Neural progenitor cell (in vitro differentiated cells): ENCODE results near the gene DOHH.

ENCODE experiments used
- CTCF ChIP-seq: fragments of 200-600 bp; sonication (generic); IDR thresholded peaks from 2 replicates; pipeline ENCODE4 v1.5.1; 2017; ENCODE audit warnings: antibody characterized with exemption, mild to moderate bottlenecking
- EZH2 ChIP-seq: fragments of 200-600 bp; sonication (generic); IDR thresholded peaks from 2 replicates; pipeline ENCODE4 v1.6.1; 2017; ENCODE audit warnings: antibody characterized with exemption, mild to moderate bottlenecking, moderate library complexity
- EZH2phosphoT487 ChIP-seq: fragments of 200-600 bp; sonication (generic); IDR thresholded peaks from 2 replicates; pipeline ENCODE4 v1.6.1; 2017; ENCODE audit warnings: antibody characterized with exemption

GRCh38 chr19:3465552-3465951 is 34.9 kb downstream of the DOHH start:
- no peak for TF ChIP-seq EZH2
- TF ChIP-seq CTCF: no peak
- no peak for TF ChIP-seq EZH2phosphoT487
